Esophagus squamous epithelium (tissue), 5 donors: ENCODE measurements around the gene ARSJ. TPM values are rescaled to one million over a fixed set of nuclear protein-coding genes. Genes with fewer than 3 reads are reported as not detected.
"Not testable (repeated sequence)": the region's sequence is repeated elsewhere in the genome, so short reads cannot be mapped to it uniquely, and the experiment has no call there.

Experiments used
- DNase-seq: peaks from one replicate; lab custom pipeline; 2025; lab: John Stamatoyannopoulos, UW
- H3K27ac ChIP-seq, 4 donors: fragments of 200-600 bp; sonication (generic); one replicate each; pipeline ENCODE4 v1.5.1; 2016 to 2019; ENCODE audit warnings: mild to moderate bottlenecking in 1 of 4
- H3K27me3 ChIP-seq, 4 donors: fragments of 200-600 bp; sonication (generic); 1 replicate in 3 of 4; 2 replicates in 1 of 4; pipeline versions ENCODE4 v1.5.1 to v1.6.0; 2017 to 2021; ENCODE audit warnings: antibody characterized with exemption in 1 of 4
- H3K36me3 ChIP-seq, 3 donors: fragments of 200-600 bp; sonication (generic); one replicate each; pipeline ENCODE4 v1.5.1; 2016 to 2019
- H3K4me1 ChIP-seq, 3 donors: fragments of 200-600 bp; sonication (generic); one replicate each; pipeline ENCODE4 v1.5.1; 2017 to 2019
- H3K4me3 ChIP-seq, 4 donors: fragments of 200-600 bp; sonication (generic); 1 replicate in 3 of 4; 2 replicates in 1 of 4; pipeline ENCODE4 v1.5.1; 2016 to 2019; ENCODE audit warnings: mild to moderate bottlenecking in 2 of 4, moderate library complexity in 1 of 4
- H3K9me3 ChIP-seq, 3 donors: fragments of 200-600 bp; sonication (generic); one replicate each; pipeline ENCODE4 v1.5.1; 2016 to 2019
- POLR2A ChIP-seq, 4 donors: fragments of 450-650 bp; IDR thresholded peaks; one replicate each; pipeline ENCODE4 v1.6.1; 2017; ENCODE audit warnings: antibody characterized with exemption in 4 of 4, mild to moderate bottlenecking in 4 of 4, moderate library complexity in 3 of 4
- WGBS, 2 donors: methylation state at CpG; one replicate each; pipeline ENCODE4 v1.1.5; 2018; 5-methylcytosine and 5-hydroxymethylcytosine counted together
- intact Hi-C: fragments of 100-400 bp; cut with DNase I; formaldehyde crosslinking; loops from one replicate; pipeline ENCODE4 v1.15.0; 2022
- total RNA-seq, 4 donors: library from RNA; depleted of rRNA; stranded (reverse); fragments of >200 nt; gene quantifications; one replicate each; pipeline ENCODE4 v1.1.0, GENCODE V29; 2016
- TF ChIP-seq, protein P1 (sequence below), 6 experiments: fragments of 450-650 bp in 4 of 6; fragments of 200-600 bp in 2 of 6; sonication (generic) in 2 of 6; IDR thresholded peaks; one replicate each; pipeline ENCODE4 v1.5.1; 2016 to 2019; ENCODE audit warnings: antibody characterized with exemption in 6 of 6, mild to moderate bottlenecking in 4 of 6, moderate library complexity in 4 of 6
- donor health status: DM: yes; HTN: yes; CAD: no.

ARSJ gene
- total RNA-seq, 4 donors from 2014 or later, result 2.7 to 10.3 (median 5.8) TPM

DNA sequence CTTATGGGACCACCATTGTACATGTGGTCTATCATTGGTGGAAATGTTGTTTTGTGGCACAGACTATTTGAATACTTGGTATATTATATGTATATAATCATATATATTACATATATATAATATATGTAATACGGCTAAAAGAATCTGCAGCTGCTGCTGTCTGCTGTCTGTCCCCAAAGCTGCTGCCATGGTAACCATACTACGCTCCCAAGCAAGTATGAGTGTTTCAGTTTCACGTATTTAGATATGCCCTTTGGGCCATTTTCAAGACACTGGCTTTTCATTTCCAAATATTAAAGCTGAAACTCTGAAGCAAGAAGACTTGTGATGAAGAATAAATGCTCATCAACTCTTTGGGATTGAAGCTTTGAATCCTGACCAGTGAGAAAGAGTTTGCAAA is 42.0 kb upstream of the ARSJ start:
- intact Hi-C loops, result no loop called here
- 89 to 94% methylated on average over 3 of the region's 3 CpGs for WGBS, 2 donors
- H3K27me3 ChIP-seq, result no peaks in the 10 kb centered on the region
- no peaks in the 10 kb centered on the region for H3K9me3 ChIP-seq
- H3K36me3 ChIP-seq, result no peaks in the 10 kb centered on the region
- no peak overlapping the region for H3K4me3 ChIP-seq
- H3K4me1 ChIP-seq, result no peaks in the 10 kb centered on the region
- TF ChIP-seq POLR2A (IDR thresholded peaks at IDR 0.05), result no peak
- TF ChIP-seq, protein P1, sequence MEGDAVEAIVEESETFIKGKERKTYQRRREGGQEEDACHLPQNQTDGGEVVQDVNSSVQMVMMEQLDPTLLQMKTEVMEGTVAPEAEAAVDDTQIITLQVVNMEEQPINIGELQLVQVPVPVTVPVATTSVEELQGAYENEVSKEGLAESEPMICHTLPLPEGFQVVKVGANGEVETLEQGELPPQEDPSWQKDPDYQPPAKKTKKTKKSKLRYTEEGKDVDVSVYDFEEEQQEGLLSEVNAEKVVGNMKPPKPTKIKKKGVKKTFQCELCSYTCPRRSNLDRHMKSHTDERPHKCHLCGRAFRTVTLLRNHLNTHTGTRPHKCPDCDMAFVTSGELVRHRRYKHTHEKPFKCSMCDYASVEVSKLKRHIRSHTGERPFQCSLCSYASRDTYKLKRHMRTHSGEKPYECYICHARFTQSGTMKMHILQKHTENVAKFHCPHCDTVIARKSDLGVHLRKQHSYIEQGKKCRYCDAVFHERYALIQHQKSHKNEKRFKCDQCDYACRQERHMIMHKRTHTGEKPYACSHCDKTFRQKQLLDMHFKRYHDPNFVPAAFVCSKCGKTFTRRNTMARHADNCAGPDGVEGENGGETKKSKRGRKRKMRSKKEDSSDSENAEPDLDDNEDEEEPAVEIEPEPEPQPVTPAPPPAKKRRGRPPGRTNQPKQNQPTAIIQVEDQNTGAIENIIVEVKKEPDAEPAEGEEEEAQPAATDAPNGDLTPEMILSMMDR (IDR thresholded peaks at IDR 0.05), result no peak
- DNase-seq, result no peak
- no peak overlapping the region for H3K27ac ChIP-seq

GRCh38 chr4:114019969-114020358 is 40.5 kb upstream of the ARSJ start:
- DNase-seq, result no peak

GRCh38 chr4:114019276-114019968 is 40.0 kb upstream of the ARSJ start:
- Histone ChIP-seq H3K27me3 (no peaks in the 10 kb centered on the region), H3K27ac (no peak overlapping the region), H3K36me3 (no peaks in the 10 kb centered on the region), H3K4me3 (no peak overlapping the region), H3K4me1 (peaks cover 0 to 12% (median 0%) of the 10 kb centered on the region in 3 donors), H3K9me3 (no peaks in the 10 kb centered on the region)
- intact Hi-C loops, result no loop called here
- TF ChIP-seq, protein P1 (IDR thresholded peaks at IDR 0.05), result no peak
- TF ChIP-seq POLR2A (IDR thresholded peaks at IDR 0.05), result no peak
- 20 to 27% methylated on average over 2 of the region's 2 CpGs for WGBS, 2 donors
- no peak for DNase-seq

More at GRCh38 chr4:114019969-114020358, 40.5 kb upstream of the ARSJ start:
- peaks cover 0 to 9% (median 0%) of the 10 kb centered on the region in 3 donors for H3K4me1 ChIP-seq
- no peaks in the 10 kb centered on the region for H3K9me3 ChIP-seq
- H3K36me3 ChIP-seq, result no peaks in the 10 kb centered on the region
- no peaks in the 10 kb centered on the region for H3K27me3 ChIP-seq
- no peak overlapping the region for H3K4me3 ChIP-seq
- TF ChIP-seq, protein P1 (IDR thresholded peaks at IDR 0.05), result no peak
- no peak for TF ChIP-seq POLR2A (IDR thresholded peaks at IDR 0.05)
- no peak overlapping the region for H3K27ac ChIP-seq
- WGBS, 2 donors, result 77 to 93% methylated on average over 1 of the region's 1 CpG
- intact Hi-C loops, result no loop called here

GRCh38 chr4:114017120-114017917 is 37.9 kb upstream of the ARSJ start:
- Histone ChIP-seq H3K36me3 (no peaks in the 10 kb centered on the region), H3K4me3 (no peak overlapping the region), H3K27me3 (no peaks in the 10 kb centered on the region), H3K4me1 (peaks cover 0 to 12% (median 0%) of the 10 kb centered on the region in 3 donors), H3K27ac (no peak overlapping the region), H3K9me3 (no peaks in the 10 kb centered on the region)
- WGBS, 2 donors, result 77 to 88% methylated on average over 4 of the region's 4 CpGs
- intact Hi-C loops, result no loop called here
- no peak for TF ChIP-seq POLR2A (IDR thresholded peaks at IDR 0.05)
- TF ChIP-seq, protein P1 (IDR thresholded peaks at IDR 0.05), result no peak
- no peak for DNase-seq

DNA sequence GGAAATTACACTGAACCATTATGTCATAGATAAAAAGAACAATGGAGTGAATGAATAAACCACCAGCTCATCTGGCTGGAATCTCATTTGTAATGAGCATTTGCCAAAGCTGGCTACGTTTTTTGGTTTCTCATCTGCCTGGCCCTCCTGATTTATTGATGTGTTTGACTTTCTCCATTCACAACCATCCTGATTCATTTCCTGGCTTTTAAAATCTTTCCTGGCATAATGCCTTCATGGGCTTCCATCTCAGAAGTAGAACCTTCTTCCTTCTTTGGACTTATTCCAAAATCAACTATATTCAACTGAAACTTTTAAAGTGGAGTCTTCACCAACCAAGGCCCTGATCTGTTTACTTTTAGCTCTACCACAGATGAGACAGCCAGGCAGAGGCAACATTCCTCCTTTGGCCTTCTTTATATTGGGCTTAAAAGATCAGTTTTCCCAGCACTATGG is 36.0 kb upstream of the ARSJ start:
- H3K27me3 ChIP-seq, result no peaks in the 10 kb centered on the region
- DNase-seq, result no peak
- peaks cover 0 to 12% (median 0%) of the 10 kb centered on the region in 3 donors for H3K4me1 ChIP-seq
- no peaks in the 10 kb centered on the region for H3K36me3 ChIP-seq
- H3K4me3 ChIP-seq, result no peak overlapping the region
- H3K9me3 ChIP-seq, result no peaks in the 10 kb centered on the region
- intact Hi-C loops, result no loop called here
- no peak overlapping the region for H3K27ac ChIP-seq
- WGBS, 2 donors, result 6 to 10% methylated on average over 1 of the region's 1 CpG
- no peak for TF ChIP-seq POLR2A (IDR thresholded peaks at IDR 0.05)
- TF ChIP-seq, protein P1 (IDR thresholded peaks at IDR 0.05), result no peak

GRCh38 chr4:114013201-114013600 is 33.8 kb upstream of the ARSJ start:
- H3K27ac ChIP-seq, intact Hi-C loops, H3K27me3 ChIP-seq, DNase-seq, H3K36me3 ChIP-seq, H3K4me3 ChIP-seq, H3K9me3 ChIP-seq: not testable (repeated sequence)
- 100% methylated on average over 2 of the region's 4 CpGs; no CpG with 5 or more reads in 1 of the 2 donors for WGBS, 2 donors
- peaks cover 0 to 12% (median 0%) of the 10 kb centered on the region in 3 donors for H3K4me1 ChIP-seq
